NCI-H446 (cell line): Measurements from ENCODE around the gene SPG11.
A peak's percentile ranks its signal among the peaks of the same experiment; 100 is the strongest.
"Not testable (repeated sequence)": the region's sequence is repeated elsewhere in the genome, so short reads cannot be mapped to it uniquely, and the experiment has no call there.

ENCODE experiments used
- DNase-seq, 2 experiments: peaks; one replicate each; lab custom pipeline; 2025; lab: John Stamatoyannopoulos, UW

SPG11 gene, protein sequence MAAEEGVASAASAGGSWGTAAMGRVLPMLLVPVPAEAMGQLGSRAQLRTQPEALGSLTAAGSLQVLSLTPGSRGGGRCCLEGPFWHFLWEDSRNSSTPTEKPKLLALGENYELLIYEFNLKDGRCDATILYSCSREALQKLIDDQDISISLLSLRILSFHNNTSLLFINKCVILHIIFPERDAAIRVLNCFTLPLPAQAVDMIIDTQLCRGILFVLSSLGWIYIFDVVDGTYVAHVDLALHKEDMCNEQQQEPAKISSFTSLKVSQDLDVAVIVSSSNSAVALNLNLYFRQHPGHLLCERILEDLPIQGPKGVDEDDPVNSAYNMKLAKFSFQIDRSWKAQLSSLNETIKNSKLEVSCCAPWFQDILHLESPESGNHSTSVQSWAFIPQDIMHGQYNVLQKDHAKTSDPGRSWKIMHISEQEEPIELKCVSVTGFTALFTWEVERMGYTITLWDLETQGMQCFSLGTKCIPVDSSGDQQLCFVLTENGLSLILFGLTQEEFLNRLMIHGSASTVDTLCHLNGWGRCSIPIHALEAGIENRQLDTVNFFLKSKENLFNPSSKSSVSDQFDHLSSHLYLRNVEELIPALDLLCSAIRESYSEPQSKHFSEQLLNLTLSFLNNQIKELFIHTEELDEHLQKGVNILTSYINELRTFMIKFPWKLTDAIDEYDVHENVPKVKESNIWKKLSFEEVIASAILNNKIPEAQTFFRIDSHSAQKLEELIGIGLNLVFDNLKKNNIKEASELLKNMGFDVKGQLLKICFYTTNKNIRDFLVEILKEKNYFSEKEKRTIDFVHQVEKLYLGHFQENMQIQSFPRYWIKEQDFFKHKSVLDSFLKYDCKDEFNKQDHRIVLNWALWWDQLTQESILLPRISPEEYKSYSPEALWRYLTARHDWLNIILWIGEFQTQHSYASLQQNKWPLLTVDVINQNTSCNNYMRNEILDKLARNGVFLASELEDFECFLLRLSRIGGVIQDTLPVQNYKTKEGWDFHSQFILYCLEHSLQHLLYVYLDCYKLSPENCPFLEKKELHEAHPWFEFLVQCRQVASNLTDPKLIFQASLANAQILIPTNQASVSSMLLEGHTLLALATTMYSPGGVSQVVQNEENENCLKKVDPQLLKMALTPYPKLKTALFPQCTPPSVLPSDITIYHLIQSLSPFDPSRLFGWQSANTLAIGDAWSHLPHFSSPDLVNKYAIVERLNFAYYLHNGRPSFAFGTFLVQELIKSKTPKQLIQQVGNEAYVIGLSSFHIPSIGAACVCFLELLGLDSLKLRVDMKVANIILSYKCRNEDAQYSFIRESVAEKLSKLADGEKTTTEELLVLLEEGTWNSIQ (N-terminal part only)

GRCh38 chr15:44663410-44664308 is at the start of gene SPG11:
Gene SPG11 (minus strand): TSS chr15:44663662. CDS start chr15:44663647, 15 bp downstream.
- peak; percentile 84 to 95 for DNase-seq

- DNase-seq, result peak in 1 of 2 experiments; percentile 2
These were observed 49.0 kb upstream of the SPG11 start for GRCh38 chr15:44712346-44713005.

DNA sequence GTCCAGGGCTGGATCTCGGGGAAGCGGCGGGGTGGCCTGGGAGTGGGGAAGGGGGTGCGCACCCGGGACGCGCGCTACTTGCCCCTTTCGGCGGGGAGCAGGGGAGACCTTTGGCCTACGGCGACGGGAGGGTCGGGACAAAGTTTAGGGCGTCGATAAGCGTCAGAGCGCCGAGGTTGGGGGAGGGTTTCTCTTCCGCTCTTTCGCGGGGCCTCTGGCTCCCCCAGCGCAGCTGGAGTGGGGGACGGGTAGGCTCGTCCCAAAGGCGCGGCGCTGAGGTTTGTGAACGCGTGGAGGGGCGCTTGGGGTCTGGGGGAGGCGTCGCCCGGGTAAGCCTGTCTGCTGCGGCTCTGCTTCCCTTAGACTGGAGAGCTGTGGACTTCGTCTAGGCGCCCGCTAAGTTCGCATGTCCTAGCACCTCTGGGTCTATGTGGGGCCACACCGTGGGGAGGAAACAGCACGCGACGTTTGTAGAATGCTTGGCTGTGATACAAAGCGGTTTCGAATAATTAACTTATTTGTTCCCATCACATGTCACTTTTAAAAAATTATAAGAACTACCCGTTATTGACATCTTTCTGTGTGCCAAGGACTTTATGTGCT is 48.4 kb upstream of the SPG11 start:
- peak in 1 of 2 experiments; percentile 7 for DNase-seq

DNA sequence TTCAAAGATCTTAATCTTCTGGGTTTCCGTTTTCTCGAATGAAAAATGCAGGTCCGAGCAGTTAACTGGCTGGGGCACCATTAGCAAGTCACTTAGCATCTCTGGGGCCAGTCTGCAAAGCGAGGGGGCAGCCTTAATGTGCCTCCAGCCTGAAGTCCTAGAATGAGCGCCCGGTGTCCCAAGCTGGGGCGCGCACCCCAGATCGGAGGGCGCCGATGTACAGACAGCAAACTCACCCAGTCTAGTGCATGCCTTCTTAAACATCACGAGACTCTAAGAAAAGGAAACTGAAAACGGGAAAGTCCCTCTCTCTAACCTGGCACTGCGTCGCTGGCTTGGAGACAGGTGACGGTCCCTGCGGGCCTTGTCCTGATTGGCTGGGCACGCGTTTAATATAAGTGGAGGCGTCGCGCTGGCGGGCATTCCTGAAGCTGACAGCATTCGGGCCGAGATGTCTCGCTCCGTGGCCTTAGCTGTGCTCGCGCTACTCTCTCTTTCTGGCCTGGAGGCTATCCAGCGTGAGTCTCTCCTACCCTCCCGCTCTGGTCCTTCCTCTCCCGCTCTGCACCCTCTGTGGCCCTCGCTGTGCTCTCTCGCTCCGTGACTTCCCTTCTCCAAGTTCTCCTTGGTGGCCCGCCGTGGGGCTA is 47.8 kb upstream of the SPG11 start, which contains the start of the genes B2M and PATL2:
Gene B2M, plus strand, starts transcription at position 422 of the 647 bp plus-strand sequence. Its CDS starts 30 bp downstream, at position 452.
Gene PATL2, minus strand, starts transcription at position 228 of the 647 bp plus-strand sequence. CDS start 34,833 bp downstream, outside the sequence.
- DNase-seq, result peak; percentile 72 to 95

- DNase-seq, result no peak
These were observed 47.0 kb upstream of the SPG11 start for GRCh38 chr15:44710236-44711095.

DNA sequence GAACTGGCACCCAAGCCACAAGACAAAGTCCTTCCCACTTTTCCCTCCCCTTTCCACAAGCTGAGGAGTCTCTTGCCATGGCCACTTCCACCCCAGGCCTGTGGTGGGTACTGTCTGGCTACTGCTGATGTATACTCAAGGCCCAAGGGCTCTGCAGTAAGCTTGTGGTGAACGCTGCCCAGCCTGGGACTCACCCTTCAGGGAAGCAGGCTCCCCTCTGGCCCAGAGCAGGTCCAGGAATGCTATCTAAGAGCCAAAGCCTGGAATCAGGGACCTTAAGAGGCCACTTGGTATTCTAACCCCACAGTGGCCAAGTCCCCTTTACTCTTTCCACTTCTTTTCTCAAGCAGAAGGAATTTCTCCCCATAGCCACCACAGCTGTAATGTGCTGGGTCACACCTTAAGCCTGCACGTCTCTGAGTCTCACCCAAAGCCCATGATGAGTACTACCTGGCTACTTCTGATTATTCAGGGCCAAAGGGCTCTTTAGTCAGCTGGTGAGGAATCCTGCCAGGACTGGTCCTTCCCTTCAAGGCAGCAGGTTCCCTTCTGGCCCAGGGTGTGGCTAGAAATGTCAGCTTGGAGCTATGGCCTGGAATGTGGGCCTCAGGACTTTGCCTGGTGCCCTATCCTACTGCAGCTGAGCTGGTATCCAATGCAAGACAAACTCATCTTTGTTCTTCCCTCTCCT is 43.6 kb upstream of the SPG11 start:
- no peak for DNase-seq

GRCh38 chr15:44706401-44706800 is 42.9 kb upstream of the SPG11 start:
- no peak for DNase-seq

GRCh38 chr15:44705986-44706385 is 42.5 kb upstream of the SPG11 start:
- DNase-seq, result no peak

DNA sequence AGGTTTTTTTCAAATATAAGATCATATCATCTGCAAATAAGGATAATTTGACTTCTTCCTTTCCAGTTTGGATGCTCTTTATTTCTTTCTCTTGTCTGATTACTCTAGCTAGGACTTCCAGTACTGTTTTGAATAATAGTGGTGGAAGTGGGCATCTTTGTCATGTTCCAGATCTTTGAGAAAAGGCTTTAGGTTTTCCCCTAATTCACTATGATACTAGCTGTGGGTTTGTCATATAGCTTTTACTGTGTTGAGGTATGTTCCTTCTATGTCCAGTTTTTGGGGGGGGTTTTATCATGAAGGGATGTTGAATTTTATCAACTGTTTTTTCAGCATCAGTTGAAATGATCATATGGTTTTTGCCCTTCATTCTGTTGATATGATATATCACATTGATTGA is 37.2 kb upstream of the SPG11 start:
- DNase-seq, result not testable (repeated sequence)

GRCh38 chr15:44698641-44699040 is 35.2 kb upstream of the SPG11 start:
- DNase-seq, result no peak

DNA sequence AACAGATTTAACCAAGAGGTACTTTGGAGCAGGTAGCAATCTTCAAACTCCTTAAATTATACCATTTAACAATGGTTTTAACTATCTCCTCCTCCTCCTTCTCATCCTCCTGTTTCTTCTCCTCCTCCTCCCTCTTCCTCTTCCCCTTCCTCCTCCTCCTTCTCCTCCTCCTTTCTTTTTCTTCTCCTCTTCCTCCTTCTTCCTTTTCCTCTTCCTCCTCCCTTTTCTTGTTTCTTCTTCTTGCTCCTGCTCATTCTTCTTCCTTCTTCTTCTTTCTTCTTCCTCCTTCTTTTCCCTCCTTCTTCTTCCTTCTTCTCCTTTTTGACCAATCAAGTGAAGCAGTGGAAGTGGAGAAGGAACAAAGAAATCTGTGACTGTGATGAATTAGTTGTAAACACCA is 33.6 kb upstream of the SPG11 start:
- no peak for DNase-seq

DNA sequence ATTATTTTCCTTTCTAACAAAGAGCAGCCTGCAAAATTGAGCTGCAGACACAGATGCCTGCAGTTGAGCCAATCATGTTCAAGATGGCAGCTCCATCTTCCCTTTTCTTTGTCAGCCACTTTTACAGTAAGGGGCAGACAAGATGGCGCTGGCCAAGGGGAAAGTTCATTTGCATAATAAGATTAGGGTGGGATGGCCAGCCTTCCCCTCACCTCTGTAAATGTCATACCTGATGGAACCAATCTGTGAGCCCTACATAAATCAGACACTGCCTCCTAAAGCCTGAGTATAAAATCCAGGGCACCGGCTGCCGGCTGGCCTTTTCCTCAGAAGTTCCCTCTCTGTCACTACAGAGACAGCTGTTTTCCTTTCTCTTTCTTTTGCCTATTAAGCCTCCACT is 31.8 kb upstream of the SPG11 start:
- no peak for DNase-seq

DNA sequence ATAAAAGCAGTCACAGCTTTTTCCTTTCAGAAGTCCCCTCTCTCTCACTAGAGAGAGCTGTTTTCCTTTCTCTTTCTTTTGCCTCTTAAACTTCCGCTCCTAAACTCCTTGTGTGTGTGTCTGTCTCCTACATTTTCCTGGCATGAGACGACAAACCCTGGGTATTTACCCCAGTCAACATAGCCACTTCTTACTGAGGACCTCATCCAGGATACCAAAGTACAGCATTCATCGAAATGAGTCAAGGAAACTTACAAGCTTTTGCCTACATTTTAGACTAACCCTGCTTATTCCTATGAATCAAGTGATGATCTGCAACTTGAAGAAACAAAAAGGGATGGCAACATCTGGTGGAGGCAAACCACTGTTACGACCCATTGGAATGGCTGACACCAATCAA is 31.0 kb upstream of the SPG11 start:
- no peak for DNase-seq

- DNase-seq, result no peak
These were observed 29.2 kb upstream of the SPG11 start for GRCh38 chr15:44692659-44693058.

- not testable (repeated sequence) for DNase-seq
These were observed 26.8 kb upstream of the SPG11 start for GRCh38 chr15:44690245-44690644.

DNA sequence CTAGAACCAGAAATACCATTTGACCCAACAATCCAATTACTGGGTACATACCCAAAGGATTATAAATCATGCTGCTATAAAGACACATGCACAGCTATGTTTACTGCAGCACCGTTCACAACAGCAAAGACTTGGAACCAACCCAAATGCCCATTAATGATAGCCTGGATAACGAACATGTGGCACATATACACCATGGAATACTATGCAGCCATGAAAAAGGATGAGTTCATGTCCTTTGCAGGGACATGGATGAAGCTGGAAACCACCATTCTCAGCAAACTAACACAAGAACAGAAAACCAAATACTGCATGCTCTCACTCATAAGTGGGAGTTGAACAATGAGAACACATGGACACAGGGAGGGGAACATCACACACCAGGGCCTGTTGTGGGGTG is 25.9 kb upstream of the SPG11 start:
- not testable (repeated sequence) for DNase-seq
